ENCODE results near the gene CDHR3.
"Not testable (repeated sequence)": the region's sequence is repeated elsewhere in the genome, so short reads cannot be mapped to it uniquely, and the experiment has no call there.

The CDHR3 gene

DNA sequence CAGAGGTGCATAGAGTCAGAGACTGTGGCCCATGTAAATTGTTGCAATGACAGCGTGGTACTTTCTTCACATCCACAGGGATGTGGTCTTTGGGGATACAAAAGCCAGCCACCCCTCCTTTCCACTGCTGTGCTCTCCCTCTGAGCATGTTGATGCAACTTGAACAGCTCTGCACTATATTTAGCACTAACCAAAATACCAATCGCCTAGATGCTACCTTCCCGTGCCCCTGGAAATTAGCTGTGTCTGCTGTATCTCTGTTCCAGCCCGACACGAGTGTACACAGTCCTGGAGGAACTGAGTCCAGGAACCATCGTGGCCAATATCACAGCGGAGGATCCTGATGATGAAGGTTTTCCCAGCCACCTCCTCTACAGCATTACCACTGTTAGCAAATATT lies 38.1 kb downstream of the CDHR3 start:
- no peak for DNase-seq (ENCODE audit: low read depth, low spot score)

DNA sequence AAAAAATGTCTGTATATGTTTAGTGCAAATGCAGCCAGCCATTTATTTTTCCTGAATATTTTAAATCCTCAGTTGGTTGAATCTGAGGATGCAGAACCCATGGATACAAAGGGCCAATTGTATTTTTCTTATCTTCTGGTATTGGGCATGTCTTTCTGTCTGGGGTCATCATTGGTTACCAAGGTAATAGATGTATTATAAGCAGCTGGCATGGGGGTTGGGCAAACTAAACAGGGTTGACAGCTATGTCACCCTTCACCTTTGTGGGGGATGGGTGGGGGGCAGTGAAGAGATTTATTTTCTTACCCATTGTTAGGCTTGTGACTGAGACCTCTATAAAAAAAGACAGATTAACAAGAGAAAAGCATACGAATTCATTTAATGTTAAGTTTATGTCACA lies 38.8 kb downstream of the CDHR3 start:
- no peak for DNase-seq (ENCODE audit: low read depth, low spot score)

GRCh38 chr7:106003525-106004064 lies 40.5 kb downstream of the CDHR3 start:
- no peak for DNase-seq (ENCODE audit: low read depth, low spot score)

DNA sequence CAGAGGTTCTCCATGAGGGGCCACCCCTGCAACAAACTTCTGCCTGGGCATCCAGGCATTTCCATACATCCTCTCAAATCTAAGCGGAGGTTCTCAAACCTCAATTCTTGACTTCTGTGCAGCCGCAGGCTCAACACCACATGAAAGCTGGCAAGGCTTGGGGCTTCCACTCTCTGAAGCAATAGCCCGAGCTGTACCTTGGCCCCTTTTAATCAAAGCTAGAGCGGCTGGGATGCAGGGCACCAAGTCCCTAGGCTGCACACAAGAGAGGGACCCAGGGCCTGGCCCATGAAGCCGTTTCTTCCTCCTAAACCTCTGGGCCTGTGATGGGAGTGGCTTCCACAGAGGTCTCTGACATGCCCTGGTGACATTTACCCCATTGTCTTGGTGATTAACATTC lies 43.8 kb downstream of the CDHR3 start:
- DNase-seq (ENCODE audit: low read depth, low spot score): no peak

- not testable (repeated sequence) for DNase-seq (ENCODE audit: low read depth, low spot score)
Measured at GRCh38 chr7:106007796-106008195, 44.7 kb downstream of the CDHR3 start.

GRCh38 chr7:106009503-106010226 lies 46.6 kb downstream of the CDHR3 start:
- DNase-seq (ENCODE audit: low read depth, low spot score): no peak

- DNase-seq (ENCODE audit: low read depth, low spot score): no peak
Measured at GRCh38 chr7:106010331-106010730, 47.3 kb downstream of the CDHR3 start.

DNA sequence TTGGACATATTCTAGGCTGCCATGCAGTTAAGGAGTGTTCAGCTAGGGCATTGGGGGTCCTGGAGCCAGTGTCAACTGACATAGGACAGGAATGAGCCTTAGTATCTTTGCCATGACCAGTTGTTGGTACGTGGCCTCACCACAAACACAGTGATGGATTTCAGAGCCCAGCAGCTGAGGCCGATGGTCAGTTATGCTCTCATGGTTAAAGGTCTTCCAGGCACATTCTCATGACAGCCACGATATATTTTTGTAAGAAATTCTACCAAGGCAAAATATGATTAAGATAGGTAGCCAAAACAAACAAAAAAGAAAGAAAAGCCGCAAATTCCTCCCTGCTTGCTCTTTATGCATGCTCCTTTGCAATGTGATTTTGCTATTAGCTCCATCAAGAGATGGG lies 47.8 kb downstream of the CDHR3 start:
- DNase-seq (ENCODE audit: low read depth, low spot score): no peak

DNA sequence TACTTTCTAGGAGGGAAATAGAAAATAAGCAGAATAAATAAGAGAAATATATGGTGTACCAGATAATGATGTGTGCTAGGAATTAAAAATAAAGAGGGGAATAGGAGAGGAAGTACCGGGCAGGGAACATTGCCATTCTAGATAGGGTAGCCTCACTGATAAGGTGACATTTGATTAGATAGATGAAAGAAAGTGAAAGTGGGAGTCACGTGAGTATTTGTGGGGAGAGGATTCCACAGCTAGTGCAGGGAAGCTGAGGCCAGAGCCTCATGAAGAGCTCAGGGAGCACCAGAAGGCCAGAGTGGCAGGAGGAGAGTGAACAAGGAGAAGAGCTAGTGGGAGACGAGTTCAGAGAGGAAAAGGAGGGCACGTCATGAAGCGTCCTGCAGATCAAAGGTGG lies 49.1 kb downstream of the CDHR3 start:
- DNase-seq (ENCODE audit: low read depth, low spot score): no peak

GRCh38 chr7:106012935-106013439 lies 49.9 kb downstream of the CDHR3 start:
- DNase-seq (ENCODE audit: low read depth, low spot score): no peak

GRCh38 chr7:106015381-106016218 lies 52.5 kb downstream of the CDHR3 start:
- no peak for DNase-seq (ENCODE audit: low read depth, low spot score)

DNA sequence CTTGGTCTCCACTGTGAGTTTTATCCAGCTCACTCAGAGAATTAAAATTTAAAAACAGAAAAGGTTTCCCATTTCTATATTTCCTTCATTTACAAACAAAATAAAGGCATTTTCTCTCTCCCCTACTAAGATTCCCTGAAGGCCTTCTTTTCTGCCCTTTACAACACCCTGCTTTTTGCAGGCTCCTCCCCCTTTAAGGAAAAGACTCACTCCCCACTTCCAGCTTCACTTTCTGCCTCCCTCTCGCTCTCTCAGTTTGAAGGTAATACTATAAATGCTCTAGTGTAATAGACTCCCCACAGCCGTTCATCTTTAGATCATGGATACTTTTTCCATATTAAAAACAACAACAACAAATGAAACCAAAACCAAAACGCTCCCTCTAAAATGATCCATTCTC lies 53.3 kb downstream of the CDHR3 start:
- DNase-seq (ENCODE audit: low read depth, low spot score): no peak

DNA sequence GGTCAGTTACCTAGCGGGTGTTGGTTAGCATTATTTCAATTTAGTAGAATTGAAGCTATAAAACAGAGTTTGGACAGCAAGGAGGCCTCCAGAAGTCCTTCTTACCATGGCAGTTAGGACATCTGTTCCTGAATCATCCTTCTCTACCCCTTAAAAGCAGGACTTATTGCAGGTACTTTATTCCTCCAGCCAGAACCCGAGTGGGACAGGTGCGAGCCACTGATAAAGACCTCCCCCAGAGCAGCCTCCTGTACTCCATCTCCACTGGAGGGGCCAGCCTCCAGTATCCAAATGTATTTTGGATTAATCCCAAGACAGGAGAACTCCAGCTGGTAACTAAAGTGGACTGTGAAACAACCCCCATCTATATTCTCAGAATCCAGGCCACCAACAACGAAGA lies 54.6 kb downstream of the CDHR3 start:
- DNase-seq (ENCODE audit: low read depth, low spot score): no peak

DNA sequence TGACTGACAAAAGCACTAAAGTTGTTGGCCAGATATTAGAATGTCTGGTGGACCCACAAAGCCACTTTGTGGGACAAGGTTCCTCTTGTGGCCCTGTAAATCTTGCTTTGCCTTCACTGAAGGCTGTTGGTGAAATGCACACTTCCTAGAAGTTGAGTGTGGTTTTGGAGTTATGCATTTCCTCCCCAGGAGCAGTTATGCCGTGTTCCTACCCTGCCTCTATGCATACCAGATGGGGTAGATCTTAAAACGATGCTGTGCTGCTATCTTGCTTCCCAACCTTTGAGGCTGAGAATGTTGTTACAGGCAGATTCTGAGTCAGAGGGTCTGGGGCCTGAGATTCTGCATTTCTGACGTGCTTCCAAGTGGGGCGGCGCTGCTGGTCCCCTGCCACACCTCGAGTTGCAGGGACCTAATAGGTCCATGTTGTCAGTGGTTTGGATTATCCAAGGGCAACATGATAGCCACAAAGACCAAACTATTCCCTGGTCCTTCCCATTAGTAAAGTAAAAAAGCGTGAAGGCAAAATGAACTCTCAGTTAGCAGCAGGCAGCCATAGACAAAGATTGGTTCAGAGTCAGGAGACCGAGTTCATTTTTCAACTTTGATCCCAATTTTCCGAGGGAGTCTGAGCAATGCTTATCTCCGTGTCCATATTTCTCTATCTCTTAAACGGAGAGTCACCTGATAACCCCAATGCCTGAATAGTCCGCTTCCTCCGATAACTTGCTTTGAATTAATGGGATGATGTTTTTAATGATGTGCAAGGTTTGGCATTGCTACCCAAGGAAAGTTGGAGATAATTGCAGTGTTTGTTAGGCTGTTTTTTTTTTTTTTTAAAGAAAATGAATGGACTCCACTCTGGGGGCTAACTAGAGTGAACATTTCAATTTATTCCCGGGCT lies 55.8 kb downstream of the CDHR3 start:
- DNase-seq (ENCODE audit: low read depth, low spot score): no peak

- no peak for DNase-seq (ENCODE audit: low read depth, low spot score)
Measured at GRCh38 chr7:106019470-106019820, 56.4 kb downstream of the CDHR3 start.

GRCh38 chr7:106021151-106022067 lies 58.3 kb downstream of the CDHR3 start:
- peak; percentile 72 for DNase-seq (ENCODE audit: low read depth, low spot score)

GRCh38 chr7:106022193-106022821 lies 59.2 kb downstream of the CDHR3 start:
- no peak for DNase-seq (ENCODE audit: low read depth, low spot score)

- DNase-seq (ENCODE audit: low read depth, low spot score): no peak
Measured at GRCh38 chr7:106023369-106024322, 60.6 kb downstream of the CDHR3 start.

DNA sequence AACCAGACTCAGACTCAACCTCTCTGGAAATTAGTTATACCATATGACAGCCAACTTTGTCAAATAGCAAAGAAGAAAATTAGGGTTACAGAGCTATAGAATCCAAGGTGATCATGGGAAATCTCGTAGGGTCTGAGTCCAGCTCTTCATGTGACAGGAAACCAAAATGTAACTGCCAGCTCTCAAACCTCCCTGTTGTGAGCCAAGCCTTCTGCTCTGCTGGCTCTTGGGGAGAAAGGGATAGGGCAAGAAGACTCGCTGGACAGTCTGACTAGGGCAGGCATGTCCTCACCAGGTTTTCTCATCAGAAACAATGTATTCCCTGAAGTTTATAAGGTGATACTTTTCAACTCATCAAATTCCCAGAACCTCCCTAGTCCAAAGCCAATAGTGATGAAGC lies 63.0 kb downstream of the CDHR3 start:
- no peak for DNase-seq (ENCODE audit: low read depth, low spot score)

Measured in smooth muscle cell of the brain vasculature (primary cell).